NCI-H1092 (cell line): ENCODE results near the gene WWOX.
"Not testable (repeated sequence)": the region's sequence is repeated elsewhere in the genome, so short reads cannot be mapped to it uniquely, and the experiment has no call there.

Experiments
- DNase-seq: peaks from one replicate; lab custom pipeline; 2025; lab: John Stamatoyannopoulos, UW

The WWOX gene

DNA sequence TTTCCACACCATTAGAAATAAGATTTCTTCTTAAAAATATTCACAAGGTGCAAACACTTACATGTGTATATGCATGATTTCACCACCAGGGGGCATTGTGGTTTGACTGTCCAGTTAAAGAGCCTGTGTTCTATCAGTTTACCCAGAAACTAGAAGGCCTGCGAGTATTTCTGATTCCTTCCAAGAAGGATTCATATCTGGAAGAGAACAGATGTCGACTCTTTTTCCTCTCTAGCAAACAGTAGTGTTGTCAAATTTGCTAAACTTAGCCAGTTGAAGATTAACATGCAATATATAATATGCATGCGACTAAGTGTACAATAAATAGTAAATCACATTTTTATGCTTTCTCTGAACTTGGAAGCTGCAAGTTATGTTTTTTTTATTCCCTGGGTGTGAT is 404.1 kb downstream of the WWOX start:
- peak; percentile 49 for DNase-seq

DNA sequence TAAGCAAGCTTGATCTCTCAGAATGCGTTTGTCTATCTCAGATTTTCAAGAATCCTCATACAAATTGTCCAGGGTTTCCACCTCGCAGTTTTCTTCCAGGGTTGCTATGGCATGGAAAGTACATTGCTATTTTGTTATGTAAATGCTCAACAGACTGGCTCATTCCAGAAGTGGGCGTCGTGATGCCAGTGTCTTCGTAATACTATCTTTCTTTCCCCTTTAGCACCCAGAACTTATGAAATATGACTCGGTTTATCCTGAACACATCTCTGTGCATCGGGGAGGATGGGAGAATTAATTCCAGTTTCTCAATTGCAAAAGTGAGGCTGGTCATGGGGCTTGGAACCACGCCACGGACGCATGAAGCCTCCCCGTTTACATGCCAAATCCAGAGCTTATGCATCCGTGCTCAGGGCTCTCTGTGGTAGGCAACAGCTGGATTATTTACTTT is 405.0 kb downstream of the WWOX start:
- no peak for DNase-seq

DNA sequence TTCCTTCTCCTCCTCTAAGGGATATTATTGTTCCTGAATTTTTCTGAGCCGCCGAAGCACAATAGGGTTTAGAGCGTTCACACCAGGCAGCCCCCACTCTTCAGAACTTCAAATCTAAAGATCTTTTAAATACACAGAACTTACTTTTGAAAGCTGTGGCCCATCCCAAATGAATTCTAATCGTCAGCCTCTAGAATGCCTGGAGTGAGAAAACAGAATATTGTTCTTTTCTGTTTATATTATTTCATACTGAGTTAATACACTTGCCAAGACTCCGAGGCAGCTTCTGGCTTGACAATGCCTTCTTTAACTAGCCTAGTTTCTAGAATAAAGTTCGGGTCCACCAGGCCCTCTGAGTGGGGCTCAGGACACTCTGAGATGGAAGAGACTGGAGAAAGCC is 405.6 kb downstream of the WWOX start:
- no peak for DNase-seq

DNA sequence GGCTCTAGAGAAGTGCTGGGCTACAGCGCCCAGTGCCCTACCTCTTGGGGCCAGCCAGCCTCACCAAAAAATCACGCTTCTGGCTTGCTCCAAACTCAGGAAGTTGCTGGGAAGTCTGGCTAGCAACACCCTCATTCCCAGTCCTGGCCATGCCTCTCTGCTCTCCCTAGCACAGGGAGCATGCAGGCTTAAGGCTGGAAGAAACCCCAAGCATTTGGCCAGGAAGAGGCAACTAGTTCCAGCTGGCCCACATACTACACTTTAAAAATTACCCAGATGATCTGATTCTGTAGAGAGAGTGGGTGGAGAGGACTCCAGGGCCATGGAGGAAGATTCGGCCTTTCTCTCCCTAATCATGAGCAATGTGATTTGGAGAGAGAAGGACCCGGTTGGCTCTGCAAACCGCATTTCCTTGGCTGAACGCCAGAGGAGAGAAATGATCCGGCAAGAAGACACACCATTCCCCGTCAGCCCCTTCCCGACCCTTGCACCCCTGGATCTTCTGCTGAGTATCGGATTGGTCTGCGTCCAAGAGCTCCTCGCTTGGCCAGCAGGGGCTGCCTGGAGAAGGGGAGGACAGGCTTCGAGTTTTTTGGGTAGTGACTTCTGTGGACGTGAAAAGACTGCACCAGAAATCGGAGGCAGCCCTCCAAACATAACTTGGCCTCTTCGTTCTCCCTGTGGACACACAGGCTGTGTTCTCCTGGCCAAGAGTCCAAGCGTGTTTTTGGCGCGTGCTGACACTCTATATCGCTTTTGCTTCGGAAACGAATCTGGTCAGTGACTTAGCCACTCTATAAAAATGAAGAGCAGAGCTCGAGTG is 406.3 kb downstream of the WWOX start:
- peak; percentile 62 for DNase-seq

DNA sequence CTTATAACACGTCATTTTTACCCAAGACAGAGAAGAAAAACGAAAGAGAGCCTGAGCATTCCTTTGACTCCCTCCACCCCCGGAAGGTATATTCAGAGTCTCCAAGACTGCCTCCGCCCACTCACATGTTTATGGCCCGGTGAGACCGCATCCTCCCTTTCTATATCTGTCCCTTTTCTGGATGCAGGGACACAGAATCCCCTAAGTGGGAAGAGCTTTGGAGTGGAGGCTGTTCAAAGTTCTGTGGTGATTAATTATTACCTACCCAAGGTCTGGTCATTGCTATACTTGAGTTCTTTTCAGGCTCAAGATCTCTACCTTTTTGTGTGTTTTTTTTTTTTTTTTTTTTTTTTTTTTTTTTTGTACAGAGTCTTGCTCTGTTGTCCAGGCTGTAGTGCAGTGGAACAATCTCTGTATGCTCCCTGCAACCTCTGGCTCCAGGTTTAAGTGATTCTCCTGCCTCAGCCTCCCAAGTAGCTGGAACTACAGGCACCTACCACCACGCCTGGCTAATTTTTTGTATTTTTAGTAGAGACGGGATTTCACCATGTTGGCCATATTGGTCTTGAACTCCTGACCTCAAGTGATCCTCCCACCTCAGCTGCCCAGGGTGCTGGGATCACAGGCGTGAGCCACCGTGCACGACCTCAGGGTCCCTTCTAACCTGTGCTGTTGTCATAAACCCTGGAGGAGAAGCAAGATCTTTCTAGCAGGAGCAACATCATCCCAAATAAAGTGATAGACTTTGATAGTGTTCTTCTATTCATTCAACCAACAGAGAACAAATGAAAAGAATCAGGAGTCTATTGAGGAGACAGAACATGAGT is 407.1 kb downstream of the WWOX start:
- no peak for DNase-seq

DNA sequence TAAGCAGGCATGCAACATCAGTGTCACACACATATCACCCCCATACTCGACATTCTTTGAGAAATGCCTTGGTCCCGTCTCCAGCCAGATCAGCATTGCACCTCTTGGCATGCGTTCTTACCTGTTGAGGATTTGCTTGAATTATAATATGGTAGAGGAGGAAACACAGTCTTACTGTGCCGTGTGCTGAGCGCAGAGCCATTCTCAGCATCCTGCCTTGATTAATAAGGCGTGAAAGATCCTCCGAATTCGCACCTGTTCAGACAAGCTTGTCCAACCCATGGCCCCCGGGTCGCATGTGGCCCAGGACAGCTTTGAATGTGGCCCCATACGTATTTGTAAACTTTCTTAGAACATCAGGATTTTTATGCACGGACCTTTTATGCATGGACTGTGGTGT is 408.1 kb downstream of the WWOX start:
- no peak for DNase-seq

DNA sequence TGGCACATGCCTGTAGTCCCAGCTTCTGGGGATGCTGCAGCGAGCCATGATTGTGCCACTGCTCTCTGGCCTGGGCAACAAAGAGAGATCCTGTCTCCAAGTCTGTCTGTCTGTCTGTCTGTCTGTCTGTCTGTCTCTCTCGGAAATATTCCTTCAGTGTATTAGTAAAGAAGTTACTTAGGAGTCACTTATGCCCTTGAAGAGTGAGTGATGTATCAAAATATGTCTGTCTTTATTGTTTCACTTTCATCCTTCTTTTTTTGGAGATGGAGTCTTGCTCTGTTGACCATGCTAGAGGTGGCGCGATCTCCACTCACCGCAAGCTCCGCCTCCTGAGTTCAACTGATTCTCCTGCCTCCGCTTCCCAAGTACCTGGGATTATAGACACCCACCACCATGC is 410.5 kb downstream of the WWOX start:
- DNase-seq = no peak

DNA sequence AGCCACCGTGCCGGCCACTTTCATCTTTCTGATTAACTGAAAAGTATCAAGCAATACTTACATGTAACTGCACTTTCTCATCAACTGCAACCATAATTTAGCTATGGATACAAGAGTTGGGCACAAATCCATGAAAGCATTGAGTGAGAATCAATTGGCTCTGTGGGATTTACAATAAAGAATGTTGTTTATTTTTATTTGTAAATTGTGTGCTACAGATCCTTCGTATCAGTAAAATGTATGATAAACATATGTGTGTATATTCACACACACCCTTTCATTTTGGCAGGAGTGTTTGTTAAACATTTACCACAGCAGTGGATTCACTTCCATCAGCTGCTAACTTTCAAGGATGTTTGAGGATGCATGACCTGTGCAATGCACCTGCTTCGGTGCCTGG is 411.0 kb downstream of the WWOX start:
- no peak for DNase-seq

DNA sequence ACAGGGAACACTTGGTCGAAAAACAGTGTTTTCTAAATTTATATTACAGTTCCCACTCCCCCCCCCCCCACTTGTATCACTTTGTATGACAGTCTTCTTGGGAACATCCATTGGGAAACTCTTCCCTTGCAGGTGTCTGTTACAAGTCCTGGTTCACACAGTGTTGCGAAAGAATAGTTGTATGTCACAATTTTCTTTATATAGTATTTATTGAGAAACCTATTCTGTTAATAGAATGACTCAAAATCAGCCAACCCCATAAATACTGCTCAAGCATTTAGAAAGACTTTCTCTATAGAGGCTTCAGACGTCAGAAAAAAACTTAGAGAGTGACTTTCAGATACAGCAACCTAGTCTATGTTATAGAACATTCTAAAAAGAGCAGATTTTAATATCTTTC is 414.4 kb downstream of the WWOX start:
- no peak for DNase-seq

DNA sequence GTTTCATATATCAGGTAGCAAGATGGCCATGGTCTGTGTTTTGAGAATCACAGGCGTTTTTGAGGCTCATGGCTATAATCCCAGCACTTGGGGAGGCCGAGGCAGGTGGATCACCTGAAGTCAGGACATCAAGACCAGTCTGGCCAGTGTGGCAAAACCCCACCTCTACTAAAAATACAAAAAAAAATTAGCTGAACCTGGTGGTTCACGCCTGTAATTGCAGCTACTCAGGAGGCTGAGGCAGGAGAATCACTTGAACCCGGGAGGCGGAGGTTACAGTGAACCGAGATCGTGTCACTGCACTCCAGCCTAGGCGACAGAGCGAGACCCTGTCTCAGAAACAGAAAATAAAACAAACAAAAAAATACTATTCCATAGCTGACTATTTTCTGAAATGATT is 415.4 kb downstream of the WWOX start:
- DNase-seq = not testable (repeated sequence)

DNA sequence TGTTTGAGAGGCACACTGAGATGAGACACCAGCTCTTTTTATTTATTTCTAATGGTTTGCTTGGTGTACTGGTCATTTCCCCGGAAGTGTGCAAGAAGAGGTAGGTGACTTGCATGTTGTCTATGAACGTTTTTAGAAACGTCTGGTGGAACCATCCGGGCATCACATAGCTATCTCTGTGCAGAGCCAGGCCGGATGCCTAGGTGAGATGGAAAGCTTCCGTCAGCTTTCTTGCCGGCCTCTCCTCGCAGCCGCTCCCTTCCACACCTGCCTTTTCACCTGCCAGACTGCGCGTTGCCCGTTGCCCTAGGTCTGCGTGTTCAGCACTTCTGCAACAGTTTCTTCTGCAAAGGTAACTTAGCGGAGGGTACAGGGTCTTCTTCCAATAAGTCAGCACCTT is 416.0 kb downstream of the WWOX start:
- DNase-seq = no peak

DNA sequence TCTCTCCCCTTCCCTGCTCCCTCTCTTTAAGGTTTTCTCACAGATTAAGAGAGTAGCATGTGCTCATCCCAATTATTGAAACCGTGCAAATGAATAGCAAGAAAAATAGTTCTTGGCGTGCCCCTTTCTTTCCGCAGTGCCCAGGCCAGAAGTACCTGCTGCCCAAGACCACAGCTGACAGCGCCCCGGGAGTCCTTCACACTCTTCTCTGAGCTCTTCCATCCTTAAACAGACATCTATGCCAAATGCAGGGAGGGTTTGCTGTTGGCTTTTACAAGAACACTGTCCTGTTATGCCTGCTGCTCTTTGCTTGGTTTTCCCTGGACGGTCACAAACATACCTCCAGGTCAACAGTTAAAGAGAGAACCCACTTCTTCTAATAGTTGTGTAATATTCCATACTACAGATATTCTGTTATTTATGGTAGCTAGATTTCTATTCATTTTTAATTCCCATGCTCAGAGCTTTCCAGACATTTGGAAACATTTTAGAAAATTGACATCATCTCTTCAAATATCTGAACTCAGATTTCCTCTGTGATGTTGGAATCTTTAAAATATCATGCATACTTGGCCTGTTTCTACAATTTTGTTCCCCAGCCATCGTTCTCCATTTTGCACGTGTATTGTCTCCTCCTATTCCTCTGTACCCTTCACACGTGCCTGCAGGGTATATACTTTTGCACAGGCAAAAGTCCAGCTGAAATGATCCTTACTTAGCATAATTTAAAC is 416.7 kb downstream of the WWOX start:
- no peak for DNase-seq

DNA sequence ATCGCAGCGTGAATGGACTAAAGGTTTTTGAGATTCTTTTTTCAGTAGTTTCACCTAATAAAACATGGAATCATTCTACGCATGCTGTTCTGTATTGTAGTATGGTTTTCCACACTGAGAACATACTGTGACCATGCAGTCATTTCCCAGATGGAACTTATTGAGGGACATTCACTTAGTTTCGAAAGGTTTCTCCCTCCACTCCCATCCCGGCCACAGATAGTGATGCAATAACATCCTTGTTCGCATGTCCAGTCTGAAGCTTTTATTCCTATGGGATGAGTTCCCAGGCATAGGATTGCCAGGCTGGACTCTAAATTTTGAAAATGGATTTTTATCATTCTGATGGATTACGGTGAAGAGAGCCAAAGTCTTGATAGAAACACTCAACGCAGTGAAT is 420.4 kb downstream of the WWOX start:
- DNase-seq = no peak

DNA sequence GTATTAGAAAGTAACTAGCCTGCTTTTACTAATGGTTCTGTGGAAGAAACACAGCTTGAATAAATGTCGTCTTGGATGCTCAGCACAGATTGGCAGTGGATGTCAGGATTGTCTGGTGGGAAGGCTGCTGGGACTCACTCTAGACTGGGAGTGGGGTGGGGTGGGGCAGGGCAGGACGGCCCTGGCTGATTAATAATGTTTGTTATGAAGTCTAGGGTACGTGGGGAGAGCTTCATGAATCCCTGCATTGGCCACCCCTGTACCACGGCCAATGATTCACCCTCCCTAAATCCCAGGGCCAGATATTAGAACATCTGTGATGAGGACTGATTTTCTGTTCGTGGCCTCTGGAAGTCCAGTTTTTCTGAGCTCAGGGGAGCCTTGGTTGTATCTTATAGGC is 421.0 kb downstream of the WWOX start:
- DNase-seq = no peak

DNA sequence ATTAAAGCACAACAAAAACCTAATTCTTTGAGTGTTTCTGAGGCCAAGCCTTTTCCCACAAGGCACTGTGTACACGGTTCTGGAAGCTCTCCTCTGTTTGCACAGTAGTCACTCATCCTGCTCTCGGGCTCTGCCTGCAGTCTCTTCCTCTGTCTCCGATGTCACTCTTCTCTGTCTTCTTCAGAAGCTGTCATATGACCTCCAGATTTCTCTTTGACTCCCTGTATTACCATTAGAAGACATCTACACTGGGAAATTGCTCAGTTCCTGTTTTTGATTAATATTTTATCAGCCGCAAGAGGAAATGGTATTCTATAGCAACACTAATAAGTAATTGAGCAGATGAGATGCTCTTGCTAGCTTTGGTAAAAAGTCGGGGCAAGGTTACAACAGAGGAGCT is 422.9 kb downstream of the WWOX start:
- DNase-seq = peak; percentile 3

DNA sequence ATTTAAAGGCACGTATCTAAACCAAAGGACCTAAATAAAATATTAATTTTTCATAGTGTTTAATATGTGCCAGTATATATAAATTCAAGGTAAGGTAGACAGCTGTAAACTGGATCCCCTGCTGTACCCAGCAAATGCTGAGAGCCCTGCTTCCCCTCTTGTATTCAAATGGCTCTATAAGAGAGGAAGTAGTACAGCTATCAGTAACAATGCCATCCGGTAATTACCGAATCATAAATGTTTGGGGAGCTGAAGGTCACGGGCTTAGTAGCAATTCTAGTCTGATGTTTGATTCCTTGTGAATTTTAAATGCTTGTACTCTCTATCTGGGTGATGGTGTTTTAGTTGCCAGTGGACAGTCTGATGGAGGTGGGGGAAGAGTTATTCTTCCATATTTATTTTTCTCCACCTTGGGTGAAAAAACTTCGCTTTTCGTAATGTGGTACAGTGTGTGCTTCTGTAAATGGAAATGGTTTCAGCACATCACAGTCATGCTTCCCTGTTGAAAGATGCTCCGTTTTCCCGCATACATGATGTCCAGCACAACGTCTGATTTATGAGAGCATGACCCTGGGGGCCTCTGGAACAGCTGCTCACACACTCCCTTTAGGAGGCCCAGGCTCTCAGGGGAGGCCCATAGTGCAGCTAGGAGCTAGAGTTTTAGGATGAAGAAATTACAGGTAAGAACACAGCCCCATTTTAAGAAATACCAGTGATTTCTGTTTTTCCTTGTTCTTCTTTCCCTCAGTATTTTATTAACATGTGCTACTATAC is 423.9 kb downstream of the WWOX start:
- DNase-seq = peak; percentile 33

DNA sequence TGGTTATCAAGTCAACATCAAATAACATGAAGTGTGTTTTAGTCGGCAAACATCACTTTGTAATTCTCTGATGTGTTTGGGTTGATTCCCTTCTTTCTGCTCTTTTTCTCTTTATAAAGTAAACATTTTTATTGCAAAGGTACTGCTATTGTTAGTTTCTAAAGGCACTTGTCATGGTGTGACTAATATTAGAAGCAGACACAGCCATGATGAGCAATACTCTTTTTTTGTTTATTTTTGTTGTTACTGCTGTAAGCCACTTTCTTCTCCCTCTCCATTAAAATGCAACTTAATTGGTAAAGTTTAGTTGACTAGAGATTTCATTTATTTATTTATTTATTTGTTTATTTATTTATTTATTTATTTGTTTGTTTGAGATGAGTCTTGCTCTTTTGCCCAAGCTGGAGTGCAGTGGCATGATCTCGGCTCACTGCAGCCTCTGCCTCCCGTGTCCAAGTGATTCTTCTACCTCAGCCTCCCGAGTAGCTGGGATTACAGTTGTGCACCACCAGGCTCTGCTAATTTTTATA is 424.7 kb downstream of the WWOX start:
- no peak for DNase-seq

DNA sequence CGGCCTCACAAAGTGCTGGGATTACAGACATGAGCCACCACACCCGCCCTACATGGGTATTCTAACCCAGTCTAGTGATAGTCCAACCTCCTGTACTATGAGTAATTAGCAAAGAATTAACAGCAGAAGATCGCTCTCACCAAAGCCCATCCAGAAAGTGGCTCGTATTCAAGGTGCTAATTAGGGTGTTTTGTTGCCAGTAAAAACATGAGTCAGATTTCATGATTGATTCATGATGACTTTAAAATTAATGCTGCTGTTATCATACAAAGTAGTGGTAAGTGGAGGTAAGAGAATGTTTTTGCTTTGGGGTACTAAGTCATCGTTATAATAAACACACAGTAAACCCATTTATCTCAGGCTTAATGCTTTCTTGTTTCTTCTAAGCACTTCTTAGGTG is 428.8 kb downstream of the WWOX start:
- no peak for DNase-seq

DNA sequence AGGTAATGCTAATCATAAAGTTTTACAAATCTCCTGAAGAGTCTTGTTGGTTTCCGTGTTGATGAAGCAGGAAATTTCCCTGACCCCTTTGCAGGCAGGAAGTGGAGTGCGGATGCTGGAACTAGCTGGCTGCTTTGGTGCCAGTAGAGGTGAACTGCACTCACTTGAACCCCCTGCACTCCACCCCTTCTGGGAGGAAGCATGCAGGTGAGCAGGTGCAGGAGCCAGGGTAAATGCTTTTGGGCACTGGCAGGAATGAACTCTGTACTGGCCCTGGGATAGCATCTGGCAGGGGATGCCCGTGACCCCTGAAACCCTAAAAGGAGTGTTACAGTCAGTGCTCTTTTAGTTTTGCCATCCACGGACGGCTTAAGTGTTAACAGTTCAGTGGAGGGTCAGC is 430.4 kb downstream of the WWOX start:
- no peak for DNase-seq

DNA sequence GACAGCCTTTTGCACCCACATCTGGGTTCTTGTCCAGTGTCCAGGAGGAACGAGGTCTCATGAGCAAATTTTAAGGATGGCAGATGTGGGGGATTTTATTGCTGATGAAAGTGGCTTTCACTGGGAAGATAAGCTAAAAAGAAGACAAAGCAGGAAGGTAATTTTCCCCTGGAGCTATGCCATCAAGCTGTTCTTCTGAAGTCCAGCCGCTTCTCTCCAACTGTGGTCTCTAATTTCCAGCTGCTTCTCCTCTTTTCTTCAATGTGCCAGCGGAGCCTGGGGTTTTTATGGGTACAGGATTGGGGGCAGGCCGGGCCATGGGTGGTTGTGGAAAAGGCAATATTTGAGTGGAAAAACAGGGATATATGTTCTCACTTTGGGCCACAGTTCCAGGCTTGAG is 430.8 kb downstream of the WWOX start:
- no peak for DNase-seq

DNA sequence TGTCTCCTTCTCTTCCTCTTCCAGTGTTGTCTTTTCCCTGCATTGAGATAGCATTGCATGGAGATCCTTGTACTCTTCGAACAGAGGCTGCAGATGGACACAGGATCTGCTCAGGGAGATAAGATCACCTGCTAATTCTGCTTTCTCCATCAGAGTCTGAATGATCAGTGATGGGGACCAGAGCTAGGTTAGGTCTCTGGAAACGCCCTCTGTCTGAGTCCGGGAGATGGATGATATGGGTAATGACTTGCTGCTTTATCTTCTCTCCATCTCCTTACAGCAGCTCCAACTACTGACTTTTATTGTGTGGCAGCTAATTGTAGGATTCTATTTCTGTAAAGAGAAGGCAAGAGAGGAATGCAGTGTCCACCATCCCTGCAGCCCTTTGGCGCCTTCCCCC is 435.6 kb downstream of the WWOX start:
- DNase-seq = no peak

DNA sequence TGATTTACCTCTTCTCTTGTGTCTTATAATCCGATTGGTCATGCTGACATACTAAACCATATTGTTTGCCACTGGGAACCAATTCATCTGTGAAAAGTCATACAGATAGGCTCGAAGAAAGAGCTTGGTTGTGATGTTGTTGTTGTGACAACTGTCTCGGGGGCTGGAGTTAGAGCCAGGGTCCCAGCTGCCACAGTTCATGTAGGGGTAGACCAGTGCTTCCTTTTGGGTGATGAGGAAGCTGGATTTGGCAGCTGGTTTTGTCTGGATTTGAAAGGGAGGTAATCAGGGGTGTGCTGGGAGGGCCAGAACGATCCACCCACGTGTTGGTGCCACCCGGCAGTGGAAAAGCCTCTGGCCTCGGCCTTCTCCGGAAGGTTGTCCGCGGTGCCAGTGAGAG is 438.1 kb downstream of the WWOX start:
- DNase-seq = no peak
